HL-60 (cell line): Measurements from ENCODE around the gene SBNO2.

ENCODE experiments used
- DNase-seq, 2 experiments: peaks; one replicate each; pipeline ENCODE4 v3.0.0-alpha.2; 2010 to 2020; ENCODE audit warnings: low read depth in 1 of 2, low spot score in 1 of 2
- H3K27ac ChIP-seq: fragments of 250-450 bp; sonication (Bioruptor Pico); replicated peaks from 2 replicates; pipeline ENCODE4 v1.5.1; 2020; ENCODE audit warnings: mild to moderate bottlenecking, moderate library complexity
- H3K27me3 ChIP-seq: fragments of 250-450 bp; sonication (Bioruptor Pico); 2 replicates; pipeline ENCODE4 v1.5.1; 2021; ENCODE audit warnings: mild to moderate bottlenecking, moderate library complexity; ENCODE audit not compliant: insufficient read depth, poor library complexity, severe bottlenecking
- H3K4me3 ChIP-seq: replicated peaks from 2 replicates; pipeline ENCODE4 v1.5.1; 2011; ENCODE audit warnings: mild to moderate bottlenecking, control low read depth, low read length; ENCODE audit not compliant: insufficient read depth
- CTCF ChIP-seq: IDR thresholded peaks from one replicate; pipeline ENCODE4 v1.5.1; 2011; ENCODE audit warnings: low read length, control low read depth, inconsistent platforms; ENCODE audit not compliant: insufficient read depth
- GABPA ChIP-seq: IDR thresholded peaks from 2 replicates; pipeline ENCODE4 v1.6.1; 2012; ENCODE audit warnings: low read depth
- POLR2AphosphoS5 ChIP-seq: IDR thresholded peaks from 2 replicates; pipeline ENCODE4 v1.6.1; 2012; ENCODE audit warnings: low read depth
- SPI1 ChIP-seq: IDR thresholded peaks from 2 replicates; pipeline ENCODE4 v1.6.1; 2012; ENCODE audit warnings: low read depth, mild to moderate bottlenecking, borderline replicate concordance
- TF ChIP-seq, protein P1 (sequence below): IDR thresholded peaks from 2 replicates; pipeline ENCODE4 v1.6.1; 2012; ENCODE audit warnings: low read depth; ENCODE audit not compliant: insufficient replicate concordance

SBNO2 gene

GRCh38 chr19:1155352-1156304 is 18.4 kb downstream of the SBNO2 start:
- Histone ChIP-seq H3K27me3 (no peaks in the 10 kb centered on the region), H3K27ac (peak overlapping the region; percentile 43; the same call in 1 of the 2 replicates), H3K4me3 (no peak overlapping the region; the same call in 1 of the 2 replicates)
- no peak for TF ChIP-seq CTCF
- TF ChIP-seq, protein P1, sequence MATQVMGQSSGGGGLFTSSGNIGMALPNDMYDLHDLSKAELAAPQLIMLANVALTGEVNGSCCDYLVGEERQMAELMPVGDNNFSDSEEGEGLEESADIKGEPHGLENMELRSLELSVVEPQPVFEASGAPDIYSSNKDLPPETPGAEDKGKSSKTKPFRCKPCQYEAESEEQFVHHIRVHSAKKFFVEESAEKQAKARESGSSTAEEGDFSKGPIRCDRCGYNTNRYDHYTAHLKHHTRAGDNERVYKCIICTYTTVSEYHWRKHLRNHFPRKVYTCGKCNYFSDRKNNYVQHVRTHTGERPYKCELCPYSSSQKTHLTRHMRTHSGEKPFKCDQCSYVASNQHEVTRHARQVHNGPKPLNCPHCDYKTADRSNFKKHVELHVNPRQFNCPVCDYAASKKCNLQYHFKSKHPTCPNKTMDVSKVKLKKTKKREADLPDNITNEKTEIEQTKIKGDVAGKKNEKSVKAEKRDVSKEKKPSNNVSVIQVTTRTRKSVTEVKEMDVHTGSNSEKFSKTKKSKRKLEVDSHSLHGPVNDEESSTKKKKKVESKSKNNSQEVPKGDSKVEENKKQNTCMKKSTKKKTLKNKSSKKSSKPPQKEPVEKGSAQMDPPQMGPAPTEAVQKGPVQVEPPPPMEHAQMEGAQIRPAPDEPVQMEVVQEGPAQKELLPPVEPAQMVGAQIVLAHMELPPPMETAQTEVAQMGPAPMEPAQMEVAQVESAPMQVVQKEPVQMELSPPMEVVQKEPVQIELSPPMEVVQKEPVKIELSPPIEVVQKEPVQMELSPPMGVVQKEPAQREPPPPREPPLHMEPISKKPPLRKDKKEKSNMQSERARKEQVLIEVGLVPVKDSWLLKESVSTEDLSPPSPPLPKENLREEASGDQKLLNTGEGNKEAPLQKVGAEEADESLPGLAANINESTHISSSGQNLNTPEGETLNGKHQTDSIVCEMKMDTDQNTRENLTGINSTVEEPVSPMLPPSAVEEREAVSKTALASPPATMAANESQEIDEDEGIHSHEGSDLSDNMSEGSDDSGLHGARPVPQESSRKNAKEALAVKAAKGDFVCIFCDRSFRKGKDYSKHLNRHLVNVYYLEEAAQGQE: no peak
- TF ChIP-seq SPI1: no peak
- TF ChIP-seq POLR2AphosphoS5: no peak
- TF ChIP-seq GABPA: no peak
- no peak for DNase-seq

- Histone ChIP-seq H3K4me3 (peak overlapping the region; percentile 24), H3K27ac (peak overlapping the region; percentile 43), H3K27me3 (no peaks in the 10 kb centered on the region)
- no peak for TF ChIP-seq GABPA
- no peak for TF ChIP-seq CTCF
- TF ChIP-seq, protein P1: no peak
- TF ChIP-seq POLR2AphosphoS5: no peak
- no peak for TF ChIP-seq SPI1
- DNase-seq: peak; percentile 76 to 87
Observed at GRCh38 chr19:1154731-1155351, 19.2 kb downstream of the SBNO2 start.

GRCh38 chr19:1153891-1154730 is 20.0 kb downstream of the SBNO2 start:
- peak overlapping the region; percentile 43 for H3K27ac ChIP-seq
- no peak for DNase-seq
- H3K27me3 ChIP-seq: no peaks in the 10 kb centered on the region
- TF ChIP-seq SPI1 (no peak), GABPA (no peak), CTCF (no peak), POLR2AphosphoS5 (no peak)
- TF ChIP-seq, protein P1: no peak
- no peak overlapping the region for H3K4me3 ChIP-seq
